ENCODE results near the gene RBM3. TPM values are rescaled to one million over a fixed set of nuclear protein-coding genes. Genes with fewer than 3 reads are reported as not detected.

RBM3 gene
- total RNA-seq, 1 experiment from 2014 or later = 233 TPM

DNA sequence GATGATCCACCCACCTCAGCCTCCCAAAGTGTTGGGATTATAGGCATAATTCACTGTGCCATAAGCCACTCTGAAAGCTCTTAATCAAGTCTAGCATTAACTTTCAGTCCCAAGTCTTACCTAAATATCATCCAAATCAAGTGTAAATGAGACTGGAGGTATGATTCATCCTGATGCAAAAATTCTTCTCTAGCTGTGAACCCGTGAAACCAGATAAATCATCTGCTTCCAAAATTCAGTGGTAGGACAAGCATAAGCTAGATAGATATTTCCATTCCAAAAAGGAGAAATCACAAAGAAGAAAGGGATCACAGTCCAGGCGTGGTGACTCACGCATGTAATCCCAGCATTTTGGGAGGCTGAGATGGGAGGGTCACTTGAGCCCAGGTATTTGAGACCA is 43.5 kb upstream of the RBM3 start:
- TF ChIP-seq YY1 (IDR thresholded peaks at IDR 0.05; ENCODE audit: extremely low read depth, insufficient replicate concordance, low read depth, low read length) = no peak
- no peak for TF ChIP-seq TCF7L2 (IDR thresholded peaks at IDR 0.05; ENCODE audit: borderline replicate concordance, extremely low read depth, insufficient read depth, insufficient read length)
- no peak for TF ChIP-seq EGR1 (IDR thresholded peaks at IDR 0.05; ENCODE audit: low read depth)
- TF ChIP-seq ATF3 (IDR thresholded peaks at IDR 0.05) = no peak
- no peak for TF ChIP-seq ZFX (IDR thresholded peaks at IDR 0.05)
- no peak for TF ChIP-seq MAX (IDR thresholded peaks at IDR 0.05)
- TF ChIP-seq EZH2 (IDR thresholded peaks at IDR 0.05) = no peak
- no peak for TF ChIP-seq EZH2phosphoT487 (IDR thresholded peaks at IDR 0.05; ENCODE audit: borderline replicate concordance)
- no peak for TF ChIP-seq SP1 (IDR thresholded peaks at IDR 0.05; ENCODE audit: low read depth)
- no peak for TF ChIP-seq FOSL1 (IDR thresholded peaks at IDR 0.05; ENCODE audit: low read depth)
- no peak for TF ChIP-seq CBX3 (IDR thresholded peaks at IDR 0.05; ENCODE audit: low read depth)
- TF ChIP-seq ZNF274 (IDR thresholded peaks at IDR 0.05; ENCODE audit: low read depth, low read length) = no peak
- no peak for TF ChIP-seq POLR2A (IDR thresholded peaks at IDR 0.05; ENCODE audit: borderline replicate concordance, extremely low read depth, insufficient read depth, insufficient read length)
- no peak for TF ChIP-seq SIN3A (IDR thresholded peaks at IDR 0.05; ENCODE audit: low read depth)
- ChIA-PET CTCF (no interaction called here), POLR2A (no interaction called here), RAD21 (ENCODE audit: low non-redundant PET in 1 of 2, low total read pairs in 2 of 2, uncharacterized antibody in 2 of 2, unreplicated experiment in 2 of 2) (no interaction called here)
- ATAC-seq (no peak), DNase-seq (ENCODE audit: low read depth, low spot score) (no peak)
- Histone ChIP-seq H3K4me1 (ENCODE audit: control insufficient read depth in 1 of 2, insufficient read depth in 2 of 2, low read length in 2 of 2) (peaks cover 6 to 20% of the 10 kb centered on the region in 2 experiments), H2AFZ (ENCODE audit: low read depth, low read length, poor library complexity, severe bottlenecking) (no peak overlapping the region), H3K27me3 (ENCODE audit: insufficient read depth, low read length) (no peaks in the 10 kb centered on the region), H3K9ac (ENCODE audit: low read length) (no peak overlapping the region), H4K20me1 (ENCODE audit: insufficient read depth) (no peaks in the 10 kb centered on the region), H3K4me2 (ENCODE audit: low read length) (no peak overlapping the region; the same call in 1 of the 2 replicates), H3K4me3 (replicated peaks in 1 of 2; ENCODE audit: low read depth in 1 of 2, low read length in 2 of 2) (no peak overlapping the region), H3K36me3 (ENCODE audit: control insufficient read depth in 1 of 2, insufficient read depth in 2 of 2, low read length in 2 of 2) (peaks cover 0 to 2% of the 10 kb centered on the region in 2 experiments; a peak in 2 of 4 replicates), H3K79me2 (ENCODE audit: insufficient read depth, low read length) (no peaks in the 10 kb centered on the region), H3K9me2 (ENCODE audit: insufficient read depth) (no peaks in the 10 kb centered on the region), H3K27ac (ENCODE audit: low read depth, low read length) (no peak overlapping the region), H3K9me3 (ENCODE audit: control insufficient read depth in 1 of 2, insufficient read depth in 1 of 2, low read depth in 1 of 2, low read length in 2 of 2) (no peaks in the 10 kb centered on the region)
- BruUV-seq (replicated peaks) = no TSS peak
- intact Hi-C loops (cut with micrococcal nuclease) = no loop called here
